Measurements from ENCODE around the gene TTLL10.
"Not testable (repeated sequence)": the region's sequence is repeated elsewhere in the genome, so short reads cannot be mapped to it uniquely, and the experiment has no call there.

Gene TTLL10

GRCh38 chr1:1169429-1170214 lies 4.1 kb upstream of the TTLL10 start:
- ATAC-seq (no peak), DNase-seq (no peak)
- no peaks in the 10 kb centered on the region for H3K9me3 Mint-ChIP-seq
- H3K27ac Mint-ChIP-seq, result no peak overlapping the region
- H3K4me1 Mint-ChIP-seq, result peaks cover 29% of the 10 kb centered on the region
- no peak overlapping the region for H3K4me3 Mint-ChIP-seq
- peaks cover 5% of the 10 kb centered on the region for H3K27me3 Mint-ChIP-seq
- no peaks in the 10 kb centered on the region for H3K36me3 Mint-ChIP-seq (ENCODE audit: low read depth)

DNA sequence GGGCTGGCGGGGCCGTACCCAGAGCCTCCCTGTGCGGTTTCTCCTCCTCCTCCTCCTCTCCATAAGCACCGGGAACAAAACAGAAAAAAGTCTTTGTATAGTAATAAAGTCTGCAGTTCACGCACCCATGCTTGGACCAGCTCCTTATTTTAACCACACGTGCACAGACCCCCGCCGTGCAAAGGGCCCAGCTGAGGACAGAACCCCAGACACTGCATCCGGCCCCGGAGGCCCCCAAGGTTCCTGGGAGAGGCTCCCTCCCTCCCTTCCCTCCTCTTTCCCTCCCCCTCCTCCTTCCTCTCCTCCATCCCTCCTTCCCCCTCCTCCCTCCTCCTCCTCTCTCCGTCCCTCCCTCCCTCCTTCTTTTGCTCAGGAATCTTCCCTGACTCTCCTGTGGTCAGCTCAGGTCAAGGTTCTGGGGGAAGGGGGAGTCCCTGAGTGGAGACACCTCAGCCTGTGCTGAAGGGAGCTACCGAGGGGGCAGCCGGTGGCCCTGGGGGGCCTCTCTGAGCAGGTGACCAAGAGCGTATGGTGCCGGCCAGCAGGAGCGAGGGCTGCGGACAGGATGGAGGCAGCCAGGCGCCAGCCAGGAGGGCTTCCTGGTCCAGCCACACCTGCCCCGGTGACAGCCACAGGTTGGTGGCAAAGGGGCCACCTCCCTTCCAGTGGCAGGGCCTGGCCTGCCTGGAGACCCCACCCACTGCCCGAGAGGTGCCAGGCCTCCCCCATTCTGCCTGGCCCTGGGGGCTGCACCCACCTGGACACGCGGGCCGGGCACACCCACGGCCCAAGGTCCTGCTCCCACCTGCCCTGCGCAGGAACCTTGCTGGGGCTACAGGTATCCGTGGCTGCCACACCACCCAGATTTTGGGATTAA lies 3.2 kb upstream of the TTLL10 start:
- no peaks in the 10 kb centered on the region for H3K36me3 Mint-ChIP-seq (ENCODE audit: low read depth)
- H3K4me3 Mint-ChIP-seq, result no peak overlapping the region
- no peak for DNase-seq
- no peak for ATAC-seq
- no peaks in the 10 kb centered on the region for H3K9me3 Mint-ChIP-seq
- peaks cover 8% of the 10 kb centered on the region for H3K27me3 Mint-ChIP-seq
- H3K4me1 Mint-ChIP-seq, result peaks cover 29% of the 10 kb centered on the region
- no peak overlapping the region for H3K27ac Mint-ChIP-seq

- Mint-ChIP-seq H3K27ac (no peak overlapping the region), H3K36me3 (ENCODE audit: low read depth) (no peaks in the 10 kb centered on the region), H3K9me3 (no peaks in the 10 kb centered on the region), H3K27me3 (peaks cover 12% of the 10 kb centered on the region), H3K4me1 (peaks cover 24% of the 10 kb centered on the region), H3K4me3 (no peak overlapping the region)
- no peak for ATAC-seq
- no peak for DNase-seq
Observed at GRCh38 chr1:1171161-1171545, 2.5 kb upstream of the TTLL10 start.

DNA sequence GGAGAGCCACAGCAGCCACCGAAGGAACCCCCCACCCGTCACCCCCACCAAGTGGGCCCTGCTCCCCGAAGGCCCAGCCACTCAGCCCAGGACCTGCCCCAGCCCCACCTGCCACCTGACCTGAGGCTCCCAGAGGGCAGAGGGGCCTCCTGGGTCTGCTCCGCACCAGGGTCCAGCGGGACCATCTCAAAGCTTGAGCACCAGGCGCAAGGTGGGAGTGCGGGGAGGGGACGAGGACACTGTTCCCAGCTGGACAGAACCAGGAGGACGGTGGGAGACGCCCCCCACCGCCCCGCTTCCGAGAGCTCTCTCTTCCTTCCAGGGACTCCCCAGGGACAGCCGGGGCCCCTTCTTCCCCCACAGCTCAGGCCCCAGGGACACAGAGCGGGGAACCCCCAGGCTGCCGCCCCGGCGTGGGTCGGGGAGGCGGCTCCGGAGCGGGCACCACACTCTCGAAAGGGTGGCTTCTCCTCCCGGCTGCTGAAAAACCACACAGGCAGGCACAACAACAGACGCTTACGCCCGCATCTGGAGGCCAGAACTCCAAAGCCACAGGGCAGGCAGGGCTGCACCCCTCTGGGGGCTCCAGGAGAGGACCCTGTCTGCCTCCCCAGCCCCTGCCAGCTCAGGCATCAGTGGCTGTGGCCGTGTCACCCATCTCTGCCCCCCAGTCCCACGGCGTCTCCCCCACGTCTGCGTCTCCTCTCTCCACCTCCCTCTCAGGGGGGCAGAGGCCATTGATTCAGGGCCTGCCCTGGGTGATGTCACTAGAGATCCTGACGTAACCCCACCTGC lies 1.9 kb upstream of the TTLL10 start:
- no peaks in the 10 kb centered on the region for H3K36me3 Mint-ChIP-seq (ENCODE audit: low read depth)
- ATAC-seq (peak; percentile 74), DNase-seq (peak; percentile 64)
- H3K4me1 Mint-ChIP-seq, result peaks cover 24% of the 10 kb centered on the region
- H3K9me3 Mint-ChIP-seq, result no peaks in the 10 kb centered on the region
- H3K4me3 Mint-ChIP-seq, result no peak overlapping the region
- H3K27me3 Mint-ChIP-seq, result peaks cover 13% of the 10 kb centered on the region
- peak overlapping the region; percentile 70 for H3K27ac Mint-ChIP-seq

DNA sequence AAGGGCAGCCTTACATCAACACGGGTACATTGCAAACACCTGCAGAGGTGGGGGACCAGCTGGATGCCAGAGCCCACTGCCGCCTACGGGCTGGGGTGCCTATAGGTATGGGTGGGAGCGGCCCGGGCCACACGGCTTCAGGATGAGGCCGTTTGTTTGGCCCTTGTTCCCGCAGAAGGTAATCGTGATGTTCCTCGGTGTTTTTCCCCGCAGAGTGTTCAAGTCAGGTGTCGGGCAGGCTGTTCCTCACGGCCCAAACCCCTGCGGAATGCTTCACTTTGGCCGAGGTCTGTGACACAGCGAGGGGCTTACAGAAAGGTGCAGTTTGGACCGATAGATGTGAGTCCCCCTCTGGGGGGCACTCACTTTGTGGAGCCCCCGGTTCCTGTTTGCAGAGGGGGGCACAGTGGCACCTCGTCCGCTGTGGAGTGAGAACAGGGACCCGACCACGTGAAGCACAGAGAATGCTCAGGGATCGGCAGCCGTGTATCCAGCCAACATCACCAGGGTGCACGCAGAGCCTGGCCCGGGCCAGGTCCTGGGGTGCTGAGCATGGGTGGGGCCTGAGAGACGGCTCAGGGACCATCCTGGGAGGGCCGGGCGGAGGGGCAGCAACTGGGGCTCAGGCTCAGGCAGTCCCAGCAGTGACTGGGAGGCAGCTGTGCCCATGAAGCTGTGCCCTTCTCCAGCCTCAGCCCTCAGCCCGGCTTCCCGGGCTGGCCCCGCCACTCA lies 453 bp upstream of the TTLL10 start:
- H3K36me3 Mint-ChIP-seq (ENCODE audit: low read depth), result no peaks in the 10 kb centered on the region

DNA sequence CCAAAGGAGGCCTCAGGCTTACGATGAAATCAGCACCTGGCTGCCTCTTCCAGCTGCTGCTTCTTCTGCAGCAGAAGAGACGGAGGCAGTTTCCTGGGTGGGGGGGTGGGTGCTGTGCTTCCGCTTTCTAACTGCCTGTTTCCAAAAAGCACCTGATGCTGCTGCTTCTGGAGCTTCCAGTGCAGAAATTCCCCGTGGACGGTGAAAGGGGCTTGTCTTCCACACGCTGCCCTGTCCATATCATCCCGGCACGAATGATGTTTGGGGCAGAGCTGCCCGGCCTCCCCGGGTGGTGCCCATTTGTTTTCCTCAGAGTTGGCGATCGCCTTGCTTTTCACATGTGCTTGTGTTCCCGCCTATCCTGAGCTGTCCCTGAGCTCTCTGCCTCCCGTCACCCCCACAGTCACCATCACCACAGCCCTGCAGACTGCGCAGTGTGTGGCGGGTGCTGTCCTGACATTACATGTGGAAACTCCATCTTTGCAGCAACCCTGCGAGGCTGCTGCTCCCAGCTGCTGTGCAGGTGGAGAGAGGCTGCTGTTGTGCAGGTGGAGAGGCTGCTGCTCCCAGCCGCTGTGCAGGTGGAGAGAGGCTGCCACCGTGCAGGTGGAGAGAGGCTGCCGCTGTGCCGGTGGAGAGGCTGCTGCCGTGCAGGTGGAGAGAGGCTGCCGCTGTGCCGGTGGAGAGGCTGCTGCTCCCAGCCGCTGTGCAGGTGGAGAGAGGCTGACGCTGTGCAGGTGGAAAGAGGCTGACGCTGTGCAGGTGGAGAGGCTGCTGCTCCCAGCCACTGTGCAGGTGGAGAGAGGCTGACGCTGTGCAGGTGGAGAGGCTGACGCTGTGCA lies 1.8 kb downstream of the TTLL10 start:
- Mint-ChIP-seq H3K9me3 (no peaks in the 10 kb centered on the region), H3K4me3 (no peak overlapping the region), H3K27ac (no peak overlapping the region), H3K36me3 (ENCODE audit: low read depth) (no peaks in the 10 kb centered on the region), H3K4me1 (peaks cover 18% of the 10 kb centered on the region), H3K27me3 (peaks cover 13% of the 10 kb centered on the region)
- ATAC-seq (no peak), DNase-seq (no peak)

More for the DNA sequence above, 453 bp upstream of the TTLL10 start:
- Mint-ChIP-seq H3K4me1 (peaks cover 24% of the 10 kb centered on the region), H3K27me3 (peaks cover 17% of the 10 kb centered on the region), H3K27ac (no peak overlapping the region), H3K4me3 (no peak overlapping the region), H3K9me3 (no peaks in the 10 kb centered on the region)
- no peak for DNase-seq
- no peak for ATAC-seq

DNA sequence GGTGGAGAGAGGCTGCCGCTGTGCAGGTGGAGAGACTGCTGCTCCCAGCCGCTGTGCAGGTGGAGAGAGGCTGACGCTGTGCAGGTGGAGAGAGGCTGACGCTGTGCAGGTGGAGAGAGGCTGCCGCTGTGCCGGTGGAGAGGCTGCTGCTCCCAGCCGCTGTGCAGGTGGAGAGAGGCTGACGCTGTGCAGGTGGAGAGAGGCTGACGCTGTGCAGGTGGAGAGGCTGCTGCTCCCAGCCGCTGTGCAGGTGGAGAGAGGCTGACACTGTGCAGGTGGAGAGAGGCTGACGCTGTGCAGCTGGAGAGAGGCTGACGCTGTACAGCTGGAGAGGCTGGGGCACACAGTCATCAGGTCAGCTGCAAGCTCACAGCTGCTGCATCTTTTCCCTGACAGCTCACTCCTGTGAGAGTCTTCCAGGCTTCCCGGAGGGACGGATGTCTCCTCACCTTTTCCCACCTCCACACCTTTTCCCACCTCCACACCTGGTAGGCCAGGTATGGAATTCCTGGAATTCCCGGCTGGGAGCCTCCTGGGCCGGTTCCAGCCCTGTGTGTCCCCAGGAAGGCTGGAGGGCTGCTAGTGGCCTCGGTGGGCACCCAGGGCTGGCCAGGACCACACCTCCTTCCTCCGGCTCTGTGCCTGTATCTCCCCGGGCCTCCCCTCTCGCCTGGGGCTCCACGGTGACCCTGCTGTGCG lies 2.5 kb downstream of the TTLL10 start:
- ATAC-seq, result not testable (repeated sequence)

GRCh38 chr1:1176931-1177330 lies 3.3 kb downstream of the TTLL10 start:
- no peak for DNase-seq
- peaks cover 14% of the 10 kb centered on the region for H3K4me1 Mint-ChIP-seq
- no peaks in the 10 kb centered on the region for H3K9me3 Mint-ChIP-seq
- H3K27ac Mint-ChIP-seq, result no peak overlapping the region
- no peaks in the 10 kb centered on the region for H3K36me3 Mint-ChIP-seq (ENCODE audit: low read depth)
- ATAC-seq, result no peak
- peaks cover 18% of the 10 kb centered on the region for H3K27me3 Mint-ChIP-seq
- no peak overlapping the region for H3K4me3 Mint-ChIP-seq

More for the DNA sequence above, 2.5 kb downstream of the TTLL10 start:
- not testable (repeated sequence) for H3K27ac Mint-ChIP-seq; H3K4me3 Mint-ChIP-seq; H3K36me3 Mint-ChIP-seq (ENCODE audit: low read depth); DNase-seq; H3K9me3 Mint-ChIP-seq
- H3K27me3 Mint-ChIP-seq, result peaks cover 15% of the 10 kb centered on the region
- H3K4me1 Mint-ChIP-seq, result peaks cover 17% of the 10 kb centered on the region

DNA sequence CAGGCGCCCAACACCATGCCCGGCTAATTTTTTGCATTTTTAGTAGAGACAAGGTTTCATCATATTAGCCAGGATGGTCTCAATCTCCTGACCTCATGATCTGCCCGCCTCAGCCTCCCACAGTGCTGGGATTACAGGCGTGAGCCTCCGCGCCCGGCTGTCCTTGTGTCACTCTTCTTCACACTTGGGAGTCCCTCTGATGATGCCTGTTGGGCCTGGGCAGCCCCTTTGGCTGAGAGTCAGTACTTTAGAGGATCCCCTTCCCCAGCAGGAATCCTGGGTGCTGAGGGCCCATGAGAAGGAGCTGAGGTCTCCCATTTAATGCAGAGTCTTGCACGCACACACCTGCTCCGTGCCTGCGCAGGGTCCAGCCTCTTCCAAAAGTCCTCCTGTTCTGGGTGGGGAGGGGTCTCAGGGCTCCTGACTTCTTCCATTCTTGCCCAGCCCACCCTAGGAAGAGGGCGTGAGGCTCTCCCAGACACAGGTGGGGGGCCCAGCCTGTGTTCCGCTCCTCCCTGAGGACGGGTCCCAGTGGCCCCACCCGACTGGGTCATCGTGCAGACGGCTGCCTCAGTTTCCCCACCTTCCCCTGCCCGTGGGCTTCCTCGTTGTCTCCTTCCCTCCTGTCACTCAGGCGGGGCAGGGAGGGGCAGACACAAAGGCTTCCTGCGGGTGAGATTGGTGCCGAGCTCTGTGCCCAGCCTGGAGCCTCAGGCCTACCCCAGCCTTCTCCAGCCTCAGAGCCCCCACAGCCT lies 3.9 kb downstream of the TTLL10 start:
- Mint-ChIP-seq H3K4me3 (no peak overlapping the region), H3K4me1 (peaks cover 9% of the 10 kb centered on the region), H3K36me3 (ENCODE audit: low read depth) (no peaks in the 10 kb centered on the region), H3K27ac (no peak overlapping the region), H3K27me3 (peaks cover 18% of the 10 kb centered on the region), H3K9me3 (no peaks in the 10 kb centered on the region)
- ATAC-seq (no peak), DNase-seq (no peak)

DNA sequence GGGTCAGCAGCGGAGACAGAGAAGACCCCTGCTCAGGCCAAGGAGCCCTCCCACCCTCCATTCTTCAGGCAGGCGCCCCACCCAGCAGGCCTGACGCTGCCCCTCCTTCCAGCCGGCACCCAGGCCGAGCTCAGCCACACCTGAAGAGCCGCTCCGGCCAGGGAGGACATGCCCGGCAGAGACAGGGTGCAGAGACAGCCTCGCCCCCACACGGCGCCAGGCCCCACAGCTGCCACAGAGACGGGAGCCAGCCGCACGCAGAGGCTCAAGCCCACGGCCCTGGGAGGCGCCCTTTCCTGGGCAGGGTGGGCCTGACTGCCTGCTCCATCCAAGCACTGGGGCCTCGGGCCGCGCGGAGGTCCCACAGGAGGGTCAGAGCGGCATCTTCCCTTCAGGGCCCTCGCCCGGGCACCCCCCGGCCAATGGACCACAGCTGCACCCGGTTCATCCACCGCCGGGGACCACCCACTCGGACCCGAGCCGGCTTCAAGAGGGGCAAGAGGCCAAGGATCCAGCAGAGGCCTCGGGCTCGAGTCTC lies 5.2 kb downstream of the TTLL10 start:
- DNase-seq, result no peak
- no peak overlapping the region for H3K27ac Mint-ChIP-seq
- peaks cover 6% of the 10 kb centered on the region for H3K4me1 Mint-ChIP-seq
- ATAC-seq, result no peak
- H3K27me3 Mint-ChIP-seq, result peaks cover 20% of the 10 kb centered on the region
- H3K9me3 Mint-ChIP-seq, result no peaks in the 10 kb centered on the region
- no peaks in the 10 kb centered on the region for H3K36me3 Mint-ChIP-seq (ENCODE audit: low read depth)
- no peak overlapping the region for H3K4me3 Mint-ChIP-seq

GRCh38 chr1:1179346-1179982 lies 5.8 kb downstream of the TTLL10 start:
- Mint-ChIP-seq H3K36me3 (ENCODE audit: low read depth) (no peaks in the 10 kb centered on the region), H3K27ac (no peak overlapping the region), H3K4me1 (peaks cover 4% of the 10 kb centered on the region), H3K4me3 (no peak overlapping the region), H3K9me3 (no peaks in the 10 kb centered on the region), H3K27me3 (peaks cover 19% of the 10 kb centered on the region)
- DNase-seq (no peak), ATAC-seq (no peak)
